HepG2 (cell line): Measurements from ENCODE around the gene RGS19. TPM values are rescaled to one million over a fixed set of nuclear protein-coding genes. Genes with fewer than 3 reads are reported as not detected.

ENCODE experiments used
- GATA4 ChIP-seq: sonication (generic); IDR thresholded peaks from 2 replicates; pipeline ENCODE4 v1.6.1; 2016; ENCODE audit warnings: antibody characterized with exemption, low read depth, borderline replicate concordance
- JUND ChIP-seq: sonication (generic); formaldehyde crosslinking; IDR thresholded peaks from 2 replicates; pipeline ENCODE4 v1.8.0; 2022; ENCODE audit warnings: mild to moderate bottlenecking, missing genetic modification reagents
- KLF16 ChIP-seq, 2 experiments: sonication (generic) in 1 of 2; formaldehyde crosslinking in 1 of 2; IDR thresholded peaks; 2 replicates each; pipeline versions ENCODE4 v1.6.1 to v1.8.0; 2016 to 2023; ENCODE audit warnings: missing genetic modification reagents in 2 of 2, missing compliant biosample characterization in 1 of 2
- NR2F1 ChIP-seq, 2 experiments: fragments of 450-650 bp in 1 of 2; formaldehyde crosslinking in 1 of 2; IDR thresholded peaks; 2 replicates each; pipeline versions ENCODE4 v1.5.0 to v1.6.1; 2016 to 2020; ENCODE audit warnings: mild to moderate bottlenecking in 1 of 2, missing compliant biosample characterization in 1 of 2, missing genetic modification reagents in 1 of 2, moderate library complexity in 1 of 2
- PRMT3 ChIP-seq: sonication (generic); formaldehyde crosslinking; IDR thresholded peaks from 2 replicates; pipeline ENCODE4 v1.8.1; 2022; ENCODE audit warnings: low read depth, mild to moderate bottlenecking, moderate library complexity, missing genetic modification reagents, borderline replicate concordance
- SMC3 ChIP-seq: IDR thresholded peaks from 2 replicates; pipeline ENCODE4 v1.6.1; 2011; ENCODE audit warnings: low read length, improper control_type of control experiment
- SRY ChIP-seq: sonication (generic); formaldehyde crosslinking; IDR thresholded peaks from 2 replicates; pipeline ENCODE4 v1.8.0; 2022; ENCODE audit warnings: mild to moderate bottlenecking, missing genetic modification reagents
- TARDBP ChIP-seq: sonication (generic); formaldehyde crosslinking; IDR thresholded peaks from 2 replicates; pipeline ENCODE4 v1.8.0; 2022; ENCODE audit warnings: mild to moderate bottlenecking, missing genetic modification reagents
- THYN1 ChIP-seq: sonication (generic); formaldehyde crosslinking; IDR thresholded peaks from 2 replicates; pipeline ENCODE4 v1.8.1; 2023; ENCODE audit warnings: low read depth, mild to moderate bottlenecking, moderate library complexity, missing genetic modification reagents, borderline replicate concordance
- ZNF446 ChIP-seq: sonication (generic); formaldehyde crosslinking; IDR thresholded peaks from 2 replicates; pipeline ENCODE4 v1.5.0; 2020; ENCODE audit warnings: mild to moderate bottlenecking, missing genetic modification reagents
- ZNF577 ChIP-seq: sonication (generic); formaldehyde crosslinking; IDR thresholded peaks from 2 replicates; pipeline ENCODE4 v1.4.0; 2020; ENCODE audit warnings: mild to moderate bottlenecking, low read depth, missing genetic modification reagents, borderline replicate concordance
- ZNF768 ChIP-seq: sonication (generic); formaldehyde crosslinking; IDR thresholded peaks from 2 replicates; pipeline ENCODE4 v1.4.0; 2020; ENCODE audit warnings: missing genetic modification reagents
- ZSCAN21 ChIP-seq: sonication (generic); formaldehyde crosslinking; IDR thresholded peaks from 2 replicates; pipeline ENCODE4 v1.8.0; 2022; ENCODE audit warnings: mild to moderate bottlenecking, missing genetic modification reagents, moderate library complexity, borderline replicate concordance
- polyA plus RNA-seq, 8 experiments: library from polyadenylated mRNA; depleted of rRNA in 3 of 8; stranded (reverse) in 7 of 8; unstranded in 1 of 8; fragments of >200 nt; fragmentation: Illumina TruSeq in 4 of 8; extraction: Trizol in 4 of 8; gene quantifications; 2 replicates each; pipeline versions ENCODE4 v1.2.1 to v1.2.3, GENCODE V29; 2011 to 2016; ENCODE audit warnings: low read depth in 4 of 8, missing spikeins in 1 of 8, mixed read lengths in 1 of 8; ENCODE audit not compliant: insufficient read depth in 1 of 8
- total RNA-seq, 5 experiments: library from RNA; depleted of rRNA; stranded (reverse); fragments of >200 nt; fragmentation: Illumina TruSeq; extraction: Trizol; gene quantifications; 2 replicates each; pipeline ENCODE4 v1.2.3, GENCODE V29; 2016; ENCODE audit warnings: low read depth in 1 of 5
- TF ChIP-seq, protein P1 (sequence below): sonication (generic); formaldehyde crosslinking; IDR thresholded peaks from one replicate; pipeline ENCODE4 v1.5.1; 2020; ENCODE audit warnings: mild to moderate bottlenecking, missing genetic modification reagents; ENCODE audit errors: not compliant biosample characterization
- TF ChIP-seq, protein P2 (sequence below): sonication (generic); formaldehyde crosslinking; IDR thresholded peaks from 2 replicates; pipeline ENCODE4 v1.5.0; 2020; ENCODE audit warnings: missing genetic modification reagents, mild to moderate bottlenecking, borderline replicate concordance
- TF ChIP-seq, protein P3 (sequence below): IDR thresholded peaks from 2 replicates; pipeline ENCODE4 v1.6.1; 2016; ENCODE audit warnings: mild to moderate bottlenecking, missing biosample characterization, missing genetic modification reagents
- TF ChIP-seq, protein P4 (sequence below): IDR thresholded peaks from 2 replicates; pipeline ENCODE4 v1.6.1; 2012; ENCODE audit warnings: inconsistent platforms

RGS19 gene
- total and polyA plus RNA-seq, 2 of the 13 experiments (the other 11 are each of a cell fraction or from before 2014, with no cell fraction given) = 10.7 to 11.9 TPM

DNA sequence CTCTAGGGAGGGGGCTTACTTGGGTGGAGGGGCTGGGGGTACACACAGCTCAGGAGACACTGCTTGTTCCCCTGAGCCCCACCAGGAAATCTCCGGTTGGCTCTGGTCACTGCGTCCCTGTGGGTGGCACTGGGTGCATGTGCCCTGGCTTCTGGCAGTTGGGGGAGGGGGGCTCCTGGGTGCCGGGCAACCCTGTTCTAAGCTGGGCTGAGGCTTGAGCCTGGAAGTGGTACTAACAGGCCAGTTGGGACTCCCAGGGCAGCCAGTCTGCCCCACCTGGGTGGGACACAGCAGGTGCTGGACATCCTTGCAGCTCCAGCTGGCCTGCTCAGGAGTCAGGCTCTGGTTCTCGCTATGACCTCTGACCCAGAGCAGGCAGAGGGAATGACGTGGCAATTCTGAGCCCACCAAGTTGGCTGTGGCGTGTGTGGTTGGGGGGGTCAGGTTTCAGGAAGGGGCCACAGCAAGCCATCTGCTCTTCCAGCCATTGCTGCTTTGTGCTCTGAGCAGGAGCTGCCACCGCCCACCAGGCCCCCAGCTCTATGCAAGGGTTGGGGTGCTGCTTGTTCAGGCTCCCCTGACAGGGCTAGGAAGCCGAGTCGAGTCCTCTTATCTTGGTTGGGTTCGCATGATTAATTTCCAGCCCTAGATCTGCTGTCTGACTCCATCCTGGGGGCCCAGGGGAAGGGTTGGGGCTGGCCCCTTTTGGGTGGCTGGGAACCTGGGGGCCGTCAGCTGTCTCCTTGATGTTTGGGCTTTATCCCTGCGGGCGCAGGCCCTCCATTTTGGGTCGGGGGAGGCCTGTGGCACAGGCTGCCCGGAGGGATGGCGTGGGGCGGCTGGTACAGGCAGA, 42.7 kb downstream of the RGS19 start (continued):
- TF ChIP-seq, protein P1, sequence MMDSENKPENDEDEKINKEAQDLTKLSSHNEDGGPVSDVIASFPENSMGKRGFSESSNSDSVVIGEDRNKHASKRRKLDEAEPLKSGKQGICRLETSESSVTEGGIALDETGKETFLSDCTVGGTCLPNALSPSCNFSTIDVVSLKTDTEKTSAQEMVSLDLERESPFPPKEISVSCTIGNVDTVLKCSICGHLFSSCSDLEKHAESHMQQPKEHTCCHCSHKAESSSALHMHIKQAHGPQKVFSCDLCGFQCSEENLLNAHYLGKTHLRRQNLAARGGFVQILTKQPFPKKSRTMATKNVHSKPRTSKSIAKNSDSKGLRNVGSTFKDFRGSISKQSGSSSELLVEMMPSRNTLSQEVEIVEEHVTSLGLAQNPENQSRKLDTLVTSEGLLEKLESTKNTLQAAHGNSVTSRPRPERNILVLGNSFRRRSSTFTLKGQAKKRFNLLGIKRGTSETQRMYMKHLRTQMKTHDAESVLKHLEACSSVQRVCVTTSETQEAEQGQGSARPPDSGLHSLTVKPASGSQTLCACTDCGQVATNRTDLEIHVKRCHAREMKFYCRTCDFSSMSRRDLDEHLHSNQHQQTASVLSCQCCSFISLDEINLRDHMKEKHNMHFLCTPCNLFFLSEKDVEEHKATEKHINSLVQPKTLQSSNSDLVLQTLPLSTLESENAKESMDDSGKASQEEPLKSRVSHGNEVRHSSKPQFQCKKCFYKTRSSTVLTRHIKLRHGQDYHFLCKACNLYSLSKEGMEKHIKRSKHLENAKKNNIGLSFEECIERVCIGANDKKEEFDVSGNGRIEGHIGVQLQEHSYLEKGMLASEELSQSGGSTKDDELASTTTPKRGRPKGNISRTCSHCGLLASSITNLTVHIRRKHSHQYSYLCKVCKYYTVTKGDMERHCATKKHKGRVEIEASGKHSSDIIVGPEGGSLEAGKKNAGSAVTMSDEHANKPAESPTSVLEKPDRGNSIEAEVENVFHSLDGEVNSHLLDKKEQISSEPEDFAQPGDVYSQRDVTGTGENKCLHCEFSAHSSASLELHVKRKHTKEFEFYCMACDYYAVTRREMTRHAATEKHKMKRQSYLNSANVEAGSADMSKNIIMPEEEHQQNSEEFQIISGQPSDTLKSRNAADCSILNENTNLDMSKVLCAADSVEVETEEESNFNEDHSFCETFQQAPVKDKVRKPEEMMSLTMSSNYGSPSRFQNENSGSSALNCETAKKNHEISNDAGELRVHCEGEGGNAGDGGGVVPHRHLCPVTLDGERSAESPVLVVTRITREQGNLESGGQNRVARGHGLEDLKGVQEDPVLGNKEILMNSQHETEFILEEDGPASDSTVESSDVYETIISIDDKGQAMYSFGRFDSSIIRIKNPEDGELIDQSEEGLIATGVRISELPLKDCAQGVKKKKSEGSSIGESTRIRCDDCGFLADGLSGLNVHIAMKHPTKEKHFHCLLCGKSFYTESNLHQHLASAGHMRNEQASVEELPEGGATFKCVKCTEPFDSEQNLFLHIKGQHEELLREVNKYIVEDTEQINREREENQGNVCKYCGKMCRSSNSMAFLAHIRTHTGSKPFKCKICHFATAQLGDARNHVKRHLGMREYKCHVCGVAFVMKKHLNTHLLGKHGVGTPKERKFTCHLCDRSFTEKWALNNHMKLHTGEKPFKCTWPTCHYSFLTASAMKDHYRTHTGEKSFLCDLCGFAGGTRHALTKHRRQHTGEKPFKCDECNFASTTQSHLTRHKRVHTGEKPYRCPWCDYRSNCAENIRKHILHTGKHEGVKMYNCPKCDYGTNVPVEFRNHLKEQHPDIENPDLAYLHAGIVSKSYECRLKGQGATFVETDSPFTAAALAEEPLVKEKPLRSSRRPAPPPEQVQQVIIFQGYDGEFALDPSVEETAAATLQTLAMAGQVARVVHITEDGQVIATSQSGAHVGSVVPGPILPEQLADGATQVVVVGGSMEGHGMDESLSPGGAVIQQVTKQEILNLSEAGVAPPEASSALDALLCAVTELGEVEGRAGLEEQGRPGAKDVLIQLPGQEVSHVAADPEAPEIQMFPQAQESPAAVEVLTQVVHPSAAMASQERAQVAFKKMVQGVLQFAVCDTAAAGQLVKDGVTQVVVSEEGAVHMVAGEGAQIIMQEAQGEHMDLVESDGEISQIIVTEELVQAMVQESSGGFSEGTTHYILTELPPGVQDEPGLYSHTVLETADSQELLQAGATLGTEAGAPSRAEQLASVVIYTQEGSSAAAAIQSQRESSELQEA (CRISPR knock-in tag) = peak; percentile 71
- TF ChIP-seq GATA4 (no peak), TARDBP (CRISPR knock-in tag) (peak; percentile 20; the same call in 1 of the 2 replicates), SRY (CRISPR knock-in tag) (peak; percentile 37; the same call in 1 of the 2 replicates), JUND (CRISPR knock-in tag) (no peak; the same call in 1 of the 2 replicates), PRMT3 (CRISPR knock-in tag) (no peak), ZNF446 (CRISPR knock-in tag) (no peak), ZNF577 (CRISPR knock-in tag) (no peak), THYN1 (CRISPR knock-in tag) (no peak), KLF16 (CRISPR knock-in tag; IDR thresholded peaks at IDR 0.05) (no peak), ZSCAN21 (peak; percentile 76), NR2F1 (CRISPR knock-in tag; IDR thresholded peaks at IDR 0.05) (peak; percentile 69; a peak in 3 of 4 replicates), ZNF768 (CRISPR knock-in tag) (peak; percentile 6), SMC3 (no peak)
- TF ChIP-seq, protein P2, sequence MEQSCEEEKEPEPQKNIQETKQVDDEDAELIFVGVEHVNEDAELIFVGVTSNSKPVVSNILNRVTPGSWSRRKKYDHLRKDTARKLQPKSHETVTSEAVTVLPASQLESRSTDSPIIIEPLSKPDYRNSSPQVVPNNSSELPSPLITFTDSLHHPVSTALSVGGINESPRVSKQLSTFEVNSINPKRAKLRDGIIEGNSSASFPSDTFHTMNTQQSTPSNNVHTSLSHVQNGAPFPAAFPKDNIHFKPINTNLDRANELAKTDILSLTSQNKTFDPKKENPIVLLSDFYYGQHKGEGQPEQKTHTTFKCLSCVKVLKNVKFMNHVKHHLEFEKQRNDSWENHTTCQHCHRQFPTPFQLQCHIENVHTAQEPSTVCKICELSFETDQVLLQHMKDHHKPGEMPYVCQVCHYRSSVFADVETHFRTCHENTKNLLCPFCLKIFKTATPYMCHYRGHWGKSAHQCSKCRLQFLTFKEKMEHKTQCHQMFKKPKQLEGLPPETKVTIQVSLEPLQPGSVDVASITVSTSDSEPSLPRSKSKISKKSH (CRISPR knock-in tag) = no peak
- TF ChIP-seq, protein P3, sequence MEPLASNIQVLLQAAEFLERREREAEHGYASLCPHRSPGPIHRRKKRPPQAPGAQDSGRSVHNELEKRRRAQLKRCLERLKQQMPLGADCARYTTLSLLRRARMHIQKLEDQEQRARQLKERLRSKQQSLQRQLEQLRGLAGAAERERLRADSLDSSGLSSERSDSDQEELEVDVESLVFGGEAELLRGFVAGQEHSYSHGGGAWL (CRISPR knock-in tag) = peak; percentile 75
- TF ChIP-seq, protein P4, sequence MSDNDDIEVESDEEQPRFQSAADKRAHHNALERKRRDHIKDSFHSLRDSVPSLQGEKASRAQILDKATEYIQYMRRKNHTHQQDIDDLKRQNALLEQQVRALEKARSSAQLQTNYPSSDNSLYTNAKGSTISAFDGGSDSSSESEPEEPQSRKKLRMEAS = no peak; the same call in none of the 2 replicates
